ENCODE measurements around the gene NELL2. TPM values are rescaled to one million over a fixed set of nuclear protein-coding genes. Genes with fewer than 3 reads are reported as not detected.

NELL2 gene
- total RNA-seq, 1 experiment from 2014 or later, result 1.1 TPM

- Histone ChIP-seq H3K4me3 (replicated peaks in 1 of 2; ENCODE audit: low read depth in 1 of 2, low read length in 2 of 2) (no peak overlapping the region), H3K4me1 (ENCODE audit: control insufficient read depth in 1 of 2, insufficient read depth in 2 of 2, low read length in 2 of 2) (no peaks in the 10 kb centered on the region), H3K79me2 (ENCODE audit: insufficient read depth, low read length) (no peaks in the 10 kb centered on the region), H3K27me3 (ENCODE audit: insufficient read depth, low read length) (no peaks in the 10 kb centered on the region), H3K9me3 (ENCODE audit: control insufficient read depth in 1 of 2, insufficient read depth in 1 of 2, low read depth in 1 of 2, low read length in 2 of 2) (no peaks in the 10 kb centered on the region), H3K9me2 (ENCODE audit: insufficient read depth) (no peaks in the 10 kb centered on the region), H3K9ac (ENCODE audit: low read length) (no peak overlapping the region), H4K20me1 (ENCODE audit: insufficient read depth) (no peaks in the 10 kb centered on the region), H3K27ac (ENCODE audit: low read depth, low read length) (no peak overlapping the region), H3K36me3 (ENCODE audit: control insufficient read depth in 1 of 2, insufficient read depth in 2 of 2, low read length in 2 of 2) (no peaks in the 10 kb centered on the region), H2AFZ (ENCODE audit: low read depth, low read length, poor library complexity, severe bottlenecking) (no peak overlapping the region), H3K4me2 (ENCODE audit: low read length) (no peak overlapping the region)
- peak; percentile 74 for ATAC-seq
- ChIA-PET RAD21 (ENCODE audit: low non-redundant PET in 1 of 2, low total read pairs in 2 of 2, uncharacterized antibody in 2 of 2, unreplicated experiment in 2 of 2) (no interaction called here), CTCF (no interaction called here), POLR2A (no interaction called here)
- peak; percentile 3 for DNase-seq (ENCODE audit: low read depth, low spot score)
- intact Hi-C loops (cut with micrococcal nuclease), result loop anchor here (10.0 kb wide), 1 partner anchor 460 kb away; no protein-coding TSS in a partner anchor
- no TSS peak for BruUV-seq (replicated peaks)
- peak; percentile 17 to 39 (median 25); a peak in 5 of 6 replicates for TF ChIP-seq CTCF (IDR thresholded peaks at IDR 0.05 in 2 of 3, conservative IDR thresholded peaks at IDR 0.05 in 1 of 3; ENCODE audit: borderline replicate concordance in 1 of 3, insufficient read depth in 1 of 3, low read depth in 2 of 3, low read length in 2 of 3)
- no peak for TF ChIP-seq SRF (IDR thresholded peaks at IDR 0.05; ENCODE audit: low read depth)
- TF ChIP-seq FOSL1 (IDR thresholded peaks at IDR 0.05; ENCODE audit: low read depth), result no peak
- TF ChIP-seq TCF7L2 (IDR thresholded peaks at IDR 0.05; ENCODE audit: borderline replicate concordance, extremely low read depth, insufficient read depth, insufficient read length), result no peak
- no peak for TF ChIP-seq CEBPB (IDR thresholded peaks at IDR 0.05; ENCODE audit: low read depth)
- peak; percentile 33; the same call in 1 of the 2 replicates for TF ChIP-seq RAD21 (IDR thresholded peaks at IDR 0.05; ENCODE audit: low read depth)
- TF ChIP-seq ZBTB33 (IDR thresholded peaks at IDR 0.05; ENCODE audit: extremely low read depth, insufficient replicate concordance, low read length), result no peak
These were observed 411.0 kb downstream of the NELL2 start for GRCh38 chr12:44465139-44465538.

Measured in HCT116 (cell line).